Endothelial cell of umbilical vein (primary cell): ENCODE data around the gene CENPU. TPM values are rescaled to one million over a fixed set of nuclear protein-coding genes. Genes with fewer than 3 reads are reported as not detected.

Experiments used
- BruUV-seq: library from RNA; stranded (reverse); fragments of 400-500 nt; replicated peaks from 2 replicates; lab custom pipeline; 2021; lab: Mats Ljungman, UMichigan
- CTCF ChIA-PET: fragments of 300-600, 350-600 bp; sonication (Branson Sonifier 250); formaldehyde crosslinking; loops from one replicate; lab custom pipeline; 2021; ENCODE audit warnings: antibody characterized with exemption, inconsistent platforms; lab: Charles Lee
- POLR2A ChIA-PET: fragments of 300-600, 350-600 bp; sonication (Branson Sonifier 250); formaldehyde crosslinking; loops from one replicate; lab custom pipeline; 2021; ENCODE audit warnings: antibody characterized with exemption, inconsistent platforms; lab: Charles Lee
- DNase-seq: peaks from one replicate; pipeline ENCODE4 v3.0.0-alpha.2; 2011; ENCODE audit warnings: low read depth, low spot score
- FAIRE-seq: peaks from 2 replicates; lab custom pipeline; 2011; peaks lifted over from hg19 to GRCh38; lab: Jason Lieb, UNC
- H2AFZ ChIP-seq: 2 replicates; pipeline ENCODE4 v1.6.0; 2012; ENCODE audit warnings: low read depth, low read length, control low read depth, inconsistent platforms
- H3K27ac ChIP-seq: 2 replicates; pipeline ENCODE4 v1.5.1; 2011; ENCODE audit warnings: low read depth, mild to moderate bottlenecking, control low read depth, low read length, moderate library complexity; ENCODE audit not compliant: insufficient read depth
- H3K27me3 ChIP-seq, 2 experiments: 2 replicates each; pipeline versions ENCODE4 v1.6.0 to v1.6.1; 2011; ENCODE audit warnings: low read length in 2 of 2, mixed read lengths in 1 of 2; ENCODE audit not compliant: control insufficient read depth in 2 of 2, insufficient read depth in 2 of 2
- H3K36me3 ChIP-seq, 2 experiments: 2 replicates in 1 of 2; 3 replicates in 1 of 2; pipeline ENCODE4 v1.5.1; 2011; ENCODE audit warnings: low read length in 2 of 2, mild to moderate bottlenecking in 1 of 2, moderate library complexity in 1 of 2; ENCODE audit not compliant: control insufficient read depth in 2 of 2, insufficient read depth in 2 of 2; ENCODE audit errors: extremely low read depth in 1 of 2
- H3K4me1 ChIP-seq: 3 replicates; pipeline ENCODE4 v1.5.1; 2011; ENCODE audit warnings: mild to moderate bottlenecking, low read length; ENCODE audit not compliant: control insufficient read depth, insufficient read depth; ENCODE audit errors: extremely low read depth
- H3K4me2 ChIP-seq: 2 replicates; pipeline ENCODE4 v1.6.1; 2011; ENCODE audit warnings: low read length, control low read depth, mixed read lengths; ENCODE audit not compliant: insufficient read depth
- H3K4me3 ChIP-seq, 3 experiments: fragments of 200-600 bp in 1 of 3; sonication (generic), shearing (Covaris generic) in 1 of 3; replicated peaks in 1 of 3; 2 replicates each; pipeline ENCODE4 v1.5.1; 2011 to 2016; ENCODE audit warnings: control low read depth in 3 of 3, low read length in 3 of 3, mild to moderate bottlenecking in 2 of 3, inconsistent platforms in 1 of 3, low read depth in 1 of 3, moderate library complexity in 1 of 3; ENCODE audit not compliant: insufficient read depth in 1 of 3
- H3K79me2 ChIP-seq: 2 replicates; pipeline ENCODE4 v1.6.0; 2012; ENCODE audit warnings: low read length, inconsistent platforms; ENCODE audit not compliant: control insufficient read depth, insufficient read depth
- H3K9ac ChIP-seq: replicated peaks from 2 replicates; pipeline ENCODE3; 2011; ENCODE audit warnings: low read length, control low read depth; ENCODE audit not compliant: insufficient read depth; ENCODE audit errors: extremely low read depth
- H3K9me1 ChIP-seq: replicated peaks from 3 replicates; pipeline ENCODE4 v1.6.0; 2011; ENCODE audit warnings: mild to moderate bottlenecking, low read length; ENCODE audit not compliant: control insufficient read depth, insufficient read depth; ENCODE audit errors: extremely low read depth
- H3K9me3 ChIP-seq: replicated peaks from 2 replicates; pipeline ENCODE4 v1.5.1; 2012; ENCODE audit warnings: low read length, inconsistent platforms; ENCODE audit not compliant: control insufficient read depth, insufficient read depth
- H4K20me1 ChIP-seq: replicated peaks from 2 replicates; pipeline ENCODE3; 2011; ENCODE audit warnings: mild to moderate bottlenecking, low read length; ENCODE audit not compliant: control insufficient read depth, insufficient read depth; ENCODE audit errors: extremely low read depth
- CTCF ChIP-seq, 2 donors: IDR thresholded peaks; 1 replicate in 1 of 2; 2 replicates in 1 of 2; pipeline ENCODE4 v1.5.1; 2011; ENCODE audit warnings: low read length in 2 of 2, mild to moderate bottlenecking in 2 of 2, moderate library complexity in 2 of 2, control low read depth in 1 of 2, inconsistent platforms in 1 of 2, low read depth in 1 of 2; ENCODE audit not compliant: insufficient read depth in 1 of 2; ENCODE audit errors: extremely low read depth in 1 of 2
- EZH2 ChIP-seq: IDR thresholded peaks from 2 replicates; pipeline ENCODE4 v1.6.1; 2012; ENCODE audit warnings: borderline replicate concordance, low read depth, mild to moderate bottlenecking, moderate library complexity, low read length, inconsistent platforms; ENCODE audit not compliant: severe bottlenecking
- FOS ChIP-seq: IDR thresholded peaks from 2 replicates; pipeline ENCODE4 v1.6.1; 2011; ENCODE audit warnings: mild to moderate bottlenecking, low read length, moderate library complexity, borderline replicate concordance; ENCODE audit not compliant: insufficient read depth
- GATA2 ChIP-seq: IDR thresholded peaks from 2 replicates; pipeline ENCODE4 v1.7.0; 2011; ENCODE audit warnings: low read depth, mild to moderate bottlenecking, moderate library complexity, mixed read lengths, low read length; ENCODE audit not compliant: insufficient read length, insufficient read depth
- JUN ChIP-seq: IDR thresholded peaks from 2 replicates; pipeline ENCODE4 v1.6.1; 2011; ENCODE audit warnings: borderline replicate concordance, low read depth; ENCODE audit not compliant: insufficient read length, insufficient read depth
- MAX ChIP-seq: IDR thresholded peaks from 2 replicates; pipeline ENCODE4 v1.6.1; 2011; ENCODE audit not compliant: insufficient read depth, insufficient read length
- MYC ChIP-seq: IDR thresholded peaks from one replicate; pipeline ENCODE4 v1.6.1; 2011; ENCODE audit warnings: mild to moderate bottlenecking, low read depth, low read length
- POLR2A ChIP-seq: IDR thresholded peaks from 2 replicates; pipeline ENCODE4 v1.6.1; 2012; ENCODE audit warnings: low read depth, mild to moderate bottlenecking, control low read depth, low read length
- POLR2AphosphoS5 ChIP-seq: IDR thresholded peaks from 2 replicates; pipeline ENCODE4 v1.6.1; 2012; ENCODE audit warnings: low read depth, mild to moderate bottlenecking, control low read depth, low read length, moderate library complexity; ENCODE audit not compliant: insufficient read depth
- dilution Hi-C: fragments of 300-500 bp; cut with MboI; formaldehyde crosslinking; loops from one replicate; pipeline ENCODE4 v1.15.0; 2019; ENCODE audit warnings: low sequenced_read_pairs; ENCODE audit not compliant: extremely low pct_ligation_motif_present
- intact Hi-C: fragments of 100-400 bp; cut with micrococcal nuclease; formaldehyde crosslinking; loops from one replicate; pipeline ENCODE4 v1.10.0; 2022
- polyA plus RNA-seq, 4 experiments: library from polyadenylated mRNA; depleted of rRNA in 3 of 4; stranded (reverse) in 3 of 4; unstranded in 1 of 4; fragments of >200 nt; gene quantifications; 2 replicates each; pipeline versions ENCODE4 v1.2.1 to v1.2.3, GENCODE V29; 2011 to 2012; ENCODE audit warnings: missing spikeins in 1 of 4
- total RNA-seq: library from RNA; stranded (reverse); gene quantifications from 2 replicates; pipeline ENCODE4 v1.2.3, GENCODE V29; 2021

Gene CENPU
- total and polyA plus RNA-seq, 2 donors (not counting 3 experiments of a cell fraction or from before 2014, with no cell fraction given) = 7.0 to 37.9 TPM

- Histone ChIP-seq H3K4me2 (no peak overlapping the region), H2AFZ (no peak overlapping the region), H3K36me3 (no peaks in the 10 kb centered on the region), H3K4me1 (peaks cover 16% of the 10 kb centered on the region), H3K9ac (no peak overlapping the region), H3K27me3 (no peaks in the 10 kb centered on the region), H3K9me3 (no peaks in the 10 kb centered on the region), H3K79me2 (no peaks in the 10 kb centered on the region), H3K4me3 (no peak overlapping the region), H4K20me1 (no peaks in the 10 kb centered on the region), H3K27ac (no peak overlapping the region), H3K9me1 (no peaks in the 10 kb centered on the region)
- intact Hi-C loops (no loop called here), dilution Hi-C loops (no loop called here)
- FAIRE-seq (no peak), DNase-seq (no peak)
- ChIA-PET CTCF (interaction anchor here (1.6 kb wide), 1 partner anchor 18 kb away, joined by 3 read pairs; the partner anchor contains the start of genes CASP3 and PRIMPOL), POLR2A (no interaction called here)
- BruUV-seq = no TSS peak
- TF ChIP-seq GATA2 (no peak), POLR2A (no peak), MAX (no peak)
Observed at GRCh38 chr4:184666670-184667069, 67.2 kb downstream of the CENPU start.

GRCh38 chr4:184664445-184665210 is 69.3 kb downstream of the CENPU start:
- ChIA-PET CTCF (interaction anchor here (1.5 kb wide), 1 partner anchor 8 kb away, joined by 5 read pairs; no protein-coding TSS in a partner anchor), POLR2A (no interaction called here)
- FAIRE-seq (no peak), DNase-seq (no peak)
- intact Hi-C loops = no loop called here
- Histone ChIP-seq H3K9ac (no peak overlapping the region), H3K36me3 (no peaks in the 10 kb centered on the region), H3K27ac (no peak overlapping the region), H2AFZ (no peak overlapping the region), H3K9me3 (no peaks in the 10 kb centered on the region), H3K4me3 (no peak overlapping the region), H3K4me2 (no peak overlapping the region), H3K9me1 (no peaks in the 10 kb centered on the region), H3K79me2 (no peaks in the 10 kb centered on the region), H4K20me1 (no peaks in the 10 kb centered on the region), H3K4me1 (peaks cover 16% of the 10 kb centered on the region), H3K27me3 (no peaks in the 10 kb centered on the region)
- no TSS peak for BruUV-seq
- no peak for TF ChIP-seq MYC
- TF ChIP-seq EZH2 = no peak
- TF ChIP-seq GATA2 = no peak
- TF ChIP-seq MAX = no peak
- no peak for TF ChIP-seq JUN
- TF ChIP-seq CTCF (IDR thresholded peaks at IDR 0.05; ENCODE audit: extremely low read depth in 1 of 2, insufficient read depth in 1 of 2, low read depth in 1 of 2, low read length in 2 of 2) = no peak
- TF ChIP-seq POLR2A = no peak
- TF ChIP-seq POLR2AphosphoS5 = no peak
- no peak for TF ChIP-seq FOS
- dilution Hi-C loops = no loop called here
